Iris pigment epithelial cell (primary cell): Measurements from ENCODE around the gene NLGN3.

Source experiments
- DNase-seq: peaks from one replicate; pipeline ENCODE4 v3.0.0-alpha.2; 2011; ENCODE audit warnings: low read depth

Gene NLGN3

GRCh38 chrX:71118032-71118984 is 26.3 kb upstream of the NLGN3 start, which contains the start of gene MED12:
TSS of gene MED12 (plus strand) at chrX:71118596. CDS start at chrX:71118755, 159 bp downstream.
- DNase-seq, result peak; percentile 74

GRCh38 chrX:71118985-71119535 is 25.6 kb upstream of the NLGN3 start:
- DNase-seq, result no peak

- peak; percentile 64 for DNase-seq
Measured at GRCh38 chrX:71128166-71128833, 16.3 kb upstream of the NLGN3 start.

GRCh38 chrX:71128915-71129765 is 15.5 kb upstream of the NLGN3 start:
- DNase-seq, result peak; percentile 63

- no peak for DNase-seq
Measured at GRCh38 chrX:71131510-71131909, 13.1 kb upstream of the NLGN3 start.

- DNase-seq, result no peak
Measured at GRCh38 chrX:71140440-71140839, 4.2 kb upstream of the NLGN3 start.

- peak; percentile 32 for DNase-seq
Measured at GRCh38 chrX:71143508-71143907, 1.1 kb upstream of the NLGN3 start.

GRCh38 chrX:71147496-71148277 is 3.0 kb downstream of the NLGN3 start:
- no peak for DNase-seq

- DNase-seq, result no peak
Measured at GRCh38 chrX:71148278-71148663, 3.6 kb downstream of the NLGN3 start.

- no peak for DNase-seq
Measured at GRCh38 chrX:71151366-71151765, 6.7 kb downstream of the NLGN3 start.

- DNase-seq, result no peak
Measured at GRCh38 chrX:71154196-71154595, 9.6 kb downstream of the NLGN3 start.

GRCh38 chrX:71154641-71155040 is 10.0 kb downstream of the NLGN3 start:
- DNase-seq, result no peak

GRCh38 chrX:71158603-71159002 is 14.0 kb downstream of the NLGN3 start:
- no peak for DNase-seq

GRCh38 chrX:71159335-71159734 is 14.7 kb downstream of the NLGN3 start:
- DNase-seq, result no peak

- no peak for DNase-seq
Measured at GRCh38 chrX:71160475-71160874, 15.8 kb downstream of the NLGN3 start.

- DNase-seq, result no peak
Measured at GRCh38 chrX:71162981-71163380, 18.3 kb downstream of the NLGN3 start.

GRCh38 chrX:71164071-71164470 is 19.4 kb downstream of the NLGN3 start:
- DNase-seq, result no peak

GRCh38 chrX:71166461-71166860 is 21.8 kb downstream of the NLGN3 start:
- DNase-seq, result no peak

GRCh38 chrX:71167031-71167781 is 22.6 kb downstream of the NLGN3 start:
- no peak for DNase-seq

- no peak for DNase-seq
Measured at GRCh38 chrX:71168134-71168533, 23.5 kb downstream of the NLGN3 start.
